Left lung (tissue), 10 donors: Measurements from ENCODE around the gene TSPOAP1. TPM values are rescaled to one million over a fixed set of nuclear protein-coding genes. Genes with fewer than 3 reads are reported as not detected.

ENCODE experiments used
- ATAC-seq: fragments of 200-7000 bp; cut with Tn5 transposase; one replicate; pipeline ENCODE4 v1.9.1; 2020; ENCODE audit warnings: moderate library complexity
- DNase-seq, 4 donors: peaks; one replicate each; pipeline ENCODE4 v3.0.0-alpha.2; 2013 to 2020
- H3K27ac ChIP-seq, 2 donors: fragments of 200-600 bp; sonication (generic) in 1 of 2; one replicate each; pipeline versions ENCODE4 v1.5.0 to v1.8.0; 2020 to 2021
- H3K27me3 ChIP-seq, 2 donors: fragments of 200-600 bp; sonication (generic) in 1 of 2; one replicate each; pipeline versions ENCODE4 v1.5.0 to v1.8.0; 2020 to 2021
- H3K36me3 ChIP-seq, 2 donors: fragments of 200-600 bp; sonication (generic) in 1 of 2; one replicate each; pipeline versions ENCODE4 v1.5.0 to v1.8.0; 2020 to 2021
- H3K4me1 ChIP-seq, 2 donors: fragments of 200-600 bp; one replicate each; pipeline ENCODE4 v1.8.0; 2021
- H3K4me3 ChIP-seq, 2 donors: fragments of 200-600 bp; sonication (generic) in 1 of 2; one replicate each; pipeline versions ENCODE4 v1.5.0 to v1.8.0; 2020 to 2021; ENCODE audit warnings: mild to moderate bottlenecking in 1 of 2
- H3K9me3 ChIP-seq, 2 donors: fragments of 200-600 bp; sonication (generic) in 1 of 2; one replicate each; pipeline versions ENCODE4 v1.5.0 to v1.8.0; 2020 to 2021
- intact Hi-C, 2 donors: fragments of 100-400 bp; cut with DNase I; formaldehyde crosslinking; loops; one replicate each; pipeline versions ENCODE4 v1.11.2 to v1.14.2; 2022
- polyA plus RNA-seq, 6 donors: library from polyadenylated mRNA; unstranded; fragments of 120-200 nt; gene quantifications; one replicate each; pipeline ENCODE4 v1.2.1, GENCODE V29; 2013; ENCODE audit not compliant: insufficient read length in 6 of 6
- total RNA-seq, 2 donors: library from RNA; stranded (reverse); fragmentation: NEBNext Ultra II Directional; extraction: Animal tissue kit (Norgen Biotek cat#: 25700); gene quantifications; one replicate each; pipeline ENCODE4 v1.2.1, GENCODE V29; 2021
- TF ChIP-seq, protein P1 (sequence below), 2 donors: fragments of 200-600 bp; sonication (generic) in 1 of 2; IDR thresholded peaks; one replicate each; pipeline versions ENCODE4 v1.5.0 to v1.8.0; 2021; ENCODE audit warnings: antibody characterized with exemption in 2 of 2
- donor health status: DM: no; HTN: yes; CAD: no.
- donor health status: DM: no; HTN: no; CAD: no.

Gene TSPOAP1
- total and polyA plus RNA-seq, 8 donors: 7.9 to 65.0 (median 52.7) TPM

GRCh38 chr17:58307468-58308172, 21.0 kb downstream of the TSPOAP1 start:
- Histone ChIP-seq H3K9me3 (no peaks in the 10 kb centered on the region), H3K4me1 (peaks cover 0 to 10% of the 10 kb centered on the region in 2 donors), H3K27ac (no peak overlapping the region), H3K27me3 (peaks cover 0 to 4% of the 10 kb centered on the region in 2 donors), H3K4me3 (no peak overlapping the region), H3K36me3 (no peaks in the 10 kb centered on the region)
- TF ChIP-seq, protein P1, sequence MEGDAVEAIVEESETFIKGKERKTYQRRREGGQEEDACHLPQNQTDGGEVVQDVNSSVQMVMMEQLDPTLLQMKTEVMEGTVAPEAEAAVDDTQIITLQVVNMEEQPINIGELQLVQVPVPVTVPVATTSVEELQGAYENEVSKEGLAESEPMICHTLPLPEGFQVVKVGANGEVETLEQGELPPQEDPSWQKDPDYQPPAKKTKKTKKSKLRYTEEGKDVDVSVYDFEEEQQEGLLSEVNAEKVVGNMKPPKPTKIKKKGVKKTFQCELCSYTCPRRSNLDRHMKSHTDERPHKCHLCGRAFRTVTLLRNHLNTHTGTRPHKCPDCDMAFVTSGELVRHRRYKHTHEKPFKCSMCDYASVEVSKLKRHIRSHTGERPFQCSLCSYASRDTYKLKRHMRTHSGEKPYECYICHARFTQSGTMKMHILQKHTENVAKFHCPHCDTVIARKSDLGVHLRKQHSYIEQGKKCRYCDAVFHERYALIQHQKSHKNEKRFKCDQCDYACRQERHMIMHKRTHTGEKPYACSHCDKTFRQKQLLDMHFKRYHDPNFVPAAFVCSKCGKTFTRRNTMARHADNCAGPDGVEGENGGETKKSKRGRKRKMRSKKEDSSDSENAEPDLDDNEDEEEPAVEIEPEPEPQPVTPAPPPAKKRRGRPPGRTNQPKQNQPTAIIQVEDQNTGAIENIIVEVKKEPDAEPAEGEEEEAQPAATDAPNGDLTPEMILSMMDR (IDR thresholded peaks at IDR 0.05): no peak
- intact Hi-C loops: no loop called here
- DNase-seq: no peak
- no peak for ATAC-seq

GRCh38 chr17:58306131-58306951, 22.3 kb downstream of the TSPOAP1 start:
- ATAC-seq: no peak
- intact Hi-C loops: no loop called here

DNA sequence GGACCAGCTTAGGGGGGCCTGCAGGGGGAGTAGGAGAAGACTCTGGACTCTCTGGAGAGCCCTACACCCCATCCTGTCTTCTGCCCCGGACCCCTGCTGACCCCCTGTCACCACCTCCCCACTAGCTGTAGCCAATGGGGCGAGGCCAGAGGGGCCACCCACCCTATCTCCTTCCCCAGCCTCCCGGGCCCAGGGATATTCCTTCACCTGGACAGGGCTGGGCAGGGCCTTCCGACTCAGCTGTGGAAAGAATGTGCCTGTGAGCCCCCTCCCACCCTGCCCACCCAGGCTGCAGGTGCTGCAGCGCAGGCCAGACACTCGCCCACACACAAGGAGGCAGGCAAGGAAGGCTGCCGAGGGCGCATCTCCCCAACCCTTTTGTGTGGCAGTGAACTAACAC, 23.0 kb downstream of the TSPOAP1 start:
- no peak overlapping the region for H3K27ac ChIP-seq
- intact Hi-C loops: no loop called here

More at GRCh38 chr17:58306131-58306951, 22.3 kb downstream of the TSPOAP1 start:
- peaks cover 0 to 4% of the 10 kb centered on the region in 2 donors for H3K27me3 ChIP-seq
- H3K27ac ChIP-seq: no peak overlapping the region
- peaks cover 0 to 10% of the 10 kb centered on the region in 2 donors for H3K4me1 ChIP-seq
- H3K9me3 ChIP-seq: no peaks in the 10 kb centered on the region
- no peak overlapping the region for H3K4me3 ChIP-seq
- TF ChIP-seq, protein P1 (IDR thresholded peaks at IDR 0.05): no peak
- DNase-seq: peak in 1 of 4 donors; percentile 37
- H3K36me3 ChIP-seq: no peaks in the 10 kb centered on the region

GRCh38 chr17:58304750-58305486, 23.7 kb downstream of the TSPOAP1 start:
- DNase-seq (no peak), ATAC-seq (no peak)
- no peaks in the 10 kb centered on the region for H3K9me3 ChIP-seq
- intact Hi-C loops: no loop called here
- no peak overlapping the region for H3K27ac ChIP-seq
- TF ChIP-seq, protein P1 (IDR thresholded peaks at IDR 0.05): no peak
- H3K4me1 ChIP-seq: peaks cover 0 to 10% of the 10 kb centered on the region in 2 donors
- peaks cover 0 to 4% of the 10 kb centered on the region in 2 donors for H3K27me3 ChIP-seq
- H3K36me3 ChIP-seq: no peaks in the 10 kb centered on the region
- no peak overlapping the region for H3K4me3 ChIP-seq

More for the DNA sequence above, 23.0 kb downstream of the TSPOAP1 start:
- Histone ChIP-seq H3K36me3 (no peaks in the 10 kb centered on the region), H3K4me3 (no peak overlapping the region), H3K4me1 (peaks cover 0 to 10% of the 10 kb centered on the region in 2 donors), H3K9me3 (no peaks in the 10 kb centered on the region), H3K27me3 (peaks cover 0 to 4% of the 10 kb centered on the region in 2 donors)
- DNase-seq (no peak), ATAC-seq (no peak)
- TF ChIP-seq, protein P1 (IDR thresholded peaks at IDR 0.05): no peak
